Panc1 (cell line): ENCODE measurements around the gene C11orf24.

Experiments
- TF ChIP-seq, protein P1 (sequence below): fragments of 450-650 bp; IDR thresholded peaks from 2 replicates; pipeline ENCODE4 v1.5.1; 2017; ENCODE audit warnings: mild to moderate bottlenecking
- TF ChIP-seq, protein P2 (sequence below), 2 experiments: IDR thresholded peaks; 2 replicates each; pipeline ENCODE4 v1.6.1; 2011 to 2012; ENCODE audit warnings: low read depth in 2 of 2, control low read depth in 1 of 2, low read length in 1 of 2, mild to moderate bottlenecking in 1 of 2, moderate library complexity in 1 of 2; ENCODE audit not compliant: insufficient read depth in 1 of 2

- TF ChIP-seq, protein P1, sequence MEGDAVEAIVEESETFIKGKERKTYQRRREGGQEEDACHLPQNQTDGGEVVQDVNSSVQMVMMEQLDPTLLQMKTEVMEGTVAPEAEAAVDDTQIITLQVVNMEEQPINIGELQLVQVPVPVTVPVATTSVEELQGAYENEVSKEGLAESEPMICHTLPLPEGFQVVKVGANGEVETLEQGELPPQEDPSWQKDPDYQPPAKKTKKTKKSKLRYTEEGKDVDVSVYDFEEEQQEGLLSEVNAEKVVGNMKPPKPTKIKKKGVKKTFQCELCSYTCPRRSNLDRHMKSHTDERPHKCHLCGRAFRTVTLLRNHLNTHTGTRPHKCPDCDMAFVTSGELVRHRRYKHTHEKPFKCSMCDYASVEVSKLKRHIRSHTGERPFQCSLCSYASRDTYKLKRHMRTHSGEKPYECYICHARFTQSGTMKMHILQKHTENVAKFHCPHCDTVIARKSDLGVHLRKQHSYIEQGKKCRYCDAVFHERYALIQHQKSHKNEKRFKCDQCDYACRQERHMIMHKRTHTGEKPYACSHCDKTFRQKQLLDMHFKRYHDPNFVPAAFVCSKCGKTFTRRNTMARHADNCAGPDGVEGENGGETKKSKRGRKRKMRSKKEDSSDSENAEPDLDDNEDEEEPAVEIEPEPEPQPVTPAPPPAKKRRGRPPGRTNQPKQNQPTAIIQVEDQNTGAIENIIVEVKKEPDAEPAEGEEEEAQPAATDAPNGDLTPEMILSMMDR = no peak
- TF ChIP-seq, protein P2, sequence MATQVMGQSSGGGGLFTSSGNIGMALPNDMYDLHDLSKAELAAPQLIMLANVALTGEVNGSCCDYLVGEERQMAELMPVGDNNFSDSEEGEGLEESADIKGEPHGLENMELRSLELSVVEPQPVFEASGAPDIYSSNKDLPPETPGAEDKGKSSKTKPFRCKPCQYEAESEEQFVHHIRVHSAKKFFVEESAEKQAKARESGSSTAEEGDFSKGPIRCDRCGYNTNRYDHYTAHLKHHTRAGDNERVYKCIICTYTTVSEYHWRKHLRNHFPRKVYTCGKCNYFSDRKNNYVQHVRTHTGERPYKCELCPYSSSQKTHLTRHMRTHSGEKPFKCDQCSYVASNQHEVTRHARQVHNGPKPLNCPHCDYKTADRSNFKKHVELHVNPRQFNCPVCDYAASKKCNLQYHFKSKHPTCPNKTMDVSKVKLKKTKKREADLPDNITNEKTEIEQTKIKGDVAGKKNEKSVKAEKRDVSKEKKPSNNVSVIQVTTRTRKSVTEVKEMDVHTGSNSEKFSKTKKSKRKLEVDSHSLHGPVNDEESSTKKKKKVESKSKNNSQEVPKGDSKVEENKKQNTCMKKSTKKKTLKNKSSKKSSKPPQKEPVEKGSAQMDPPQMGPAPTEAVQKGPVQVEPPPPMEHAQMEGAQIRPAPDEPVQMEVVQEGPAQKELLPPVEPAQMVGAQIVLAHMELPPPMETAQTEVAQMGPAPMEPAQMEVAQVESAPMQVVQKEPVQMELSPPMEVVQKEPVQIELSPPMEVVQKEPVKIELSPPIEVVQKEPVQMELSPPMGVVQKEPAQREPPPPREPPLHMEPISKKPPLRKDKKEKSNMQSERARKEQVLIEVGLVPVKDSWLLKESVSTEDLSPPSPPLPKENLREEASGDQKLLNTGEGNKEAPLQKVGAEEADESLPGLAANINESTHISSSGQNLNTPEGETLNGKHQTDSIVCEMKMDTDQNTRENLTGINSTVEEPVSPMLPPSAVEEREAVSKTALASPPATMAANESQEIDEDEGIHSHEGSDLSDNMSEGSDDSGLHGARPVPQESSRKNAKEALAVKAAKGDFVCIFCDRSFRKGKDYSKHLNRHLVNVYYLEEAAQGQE (IDR thresholded peaks at IDR 0.05; ENCODE audit: insufficient read depth in 1 of 2, low read depth in 2 of 2, low read length in 1 of 2) = no peak
Measured at GRCh38 chr11:68266936-68267880, 4.6 kb downstream of the C11orf24 start.
